Astrocyte of the cerebellum (primary cell): ENCODE measurements around the gene AK1.

Experiments used
- DNase-seq: peaks from one replicate; pipeline ENCODE4 v3.0.0-alpha.2; 2011; ENCODE audit warnings: low read depth
- H3K4me3 ChIP-seq: 2 replicates; pipeline ENCODE4 v1.5.1; 2011; ENCODE audit warnings: mild to moderate bottlenecking, low read depth, low read length, moderate library complexity
- CTCF ChIP-seq: IDR thresholded peaks from 2 replicates; pipeline ENCODE4 v1.5.1; 2012; ENCODE audit warnings: low read length, low read depth, moderate library complexity, mild to moderate bottlenecking; ENCODE audit errors: missing control alignments
- in situ Hi-C: cut with HindIII; loops from 2 replicates; pipeline ENCODE4 v1.10.0; 2017; ENCODE audit warnings: low sequenced_read_pairs

AK1 gene

GRCh38 chr9:127869310-127870152, 7.9 kb downstream of the AK1 start:
- peak; percentile 88 for TF ChIP-seq CTCF
- DNase-seq, result peak; percentile 58
- in situ Hi-C loops, result loop anchor here (5.0 to 25.0 kb wide), 2 partner anchors 107 to 232 kb away; no protein-coding TSS in a partner anchor
- no peak overlapping the region for H3K4me3 ChIP-seq

DNA sequence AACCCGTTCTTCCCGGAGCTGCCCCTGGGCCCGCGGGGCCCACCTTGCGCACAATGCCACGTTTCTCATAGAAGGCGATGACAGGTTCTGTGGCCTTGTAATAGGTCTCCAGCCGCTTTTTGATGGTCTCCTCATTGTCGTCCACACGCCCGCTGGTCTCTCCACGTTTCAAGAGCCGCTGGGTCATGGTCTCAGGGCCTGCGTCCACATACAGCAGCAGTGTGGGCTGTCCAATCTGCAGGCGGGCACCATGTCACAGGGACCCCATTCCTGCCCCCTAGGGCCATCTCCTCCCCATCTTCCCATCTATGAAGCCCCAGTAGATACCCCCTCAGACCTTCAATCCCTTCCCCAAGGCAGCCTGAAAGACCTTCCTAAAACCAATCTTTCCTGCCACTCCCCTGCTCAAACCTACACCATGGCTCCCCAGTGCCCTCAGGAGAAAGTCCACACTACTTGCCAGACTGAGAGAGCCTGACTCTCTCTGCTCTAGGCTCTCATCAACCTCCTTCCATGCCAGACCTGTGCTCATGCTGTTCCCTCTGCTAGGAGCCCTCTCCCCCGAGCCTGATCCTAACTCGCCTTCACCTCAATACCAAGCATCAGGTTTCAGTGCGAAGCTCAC, 9.1 kb downstream of the AK1 start:
- DNase-seq, result no peak
- in situ Hi-C loops, result loop anchor here (25.0 kb wide), 1 partner anchor 231 kb away; no protein-coding TSS in a partner anchor
- TF ChIP-seq CTCF, result no peak
- no peak overlapping the region for H3K4me3 ChIP-seq

- no peak overlapping the region for H3K4me3 ChIP-seq
- in situ Hi-C loops, result loop anchor here (25.0 kb wide), 1 partner anchor 230 kb away; no protein-coding TSS in a partner anchor
- no peak for TF ChIP-seq CTCF
- no peak for DNase-seq
Measured at GRCh38 chr9:127867356-127868277, 9.9 kb downstream of the AK1 start.

- in situ Hi-C loops, result loop anchor here (25.0 kb wide), 1 partner anchor 229 kb away; no protein-coding TSS in a partner anchor
- no peak for DNase-seq
- no peak overlapping the region for H3K4me3 ChIP-seq
- TF ChIP-seq CTCF, result no peak
Measured at GRCh38 chr9:127866535-127866934, 10.9 kb downstream of the AK1 start.

- no peak for TF ChIP-seq CTCF
- no peak overlapping the region for H3K4me3 ChIP-seq
- in situ Hi-C loops, result loop anchor here (25.0 kb wide), 1 partner anchor 229 kb away; no protein-coding TSS in a partner anchor
- no peak for DNase-seq
Measured at GRCh38 chr9:127865645-127866464, 11.6 kb downstream of the AK1 start.
